ENCODE results near the gene VAMP8.
A peak's percentile ranks its signal among the peaks of the same experiment; 100 is the strongest.
"Not testable (repeated sequence)": the region's sequence is repeated elsewhere in the genome, so short reads cannot be mapped to it uniquely, and the experiment has no call there.

VAMP8 gene

GRCh38 chr2:85547859-85548607 lies 29.4 kb upstream of the VAMP8 start:
- DNase-seq, result no peak

GRCh38 chr2:85548608-85548900 lies 28.8 kb upstream of the VAMP8 start:
- no peak for DNase-seq

GRCh38 chr2:85549095-85549494 lies 28.3 kb upstream of the VAMP8 start:
- DNase-seq, result no peak

- DNase-seq, result no peak
These were observed 27.6 kb upstream of the VAMP8 start for GRCh38 chr2:85549826-85550225.

GRCh38 chr2:85550486-85550885 lies 26.9 kb upstream of the VAMP8 start:
- DNase-seq, result no peak

- peak; percentile 62 for DNase-seq
These were observed 25.4 kb upstream of the VAMP8 start for GRCh38 chr2:85551698-85552678.

GRCh38 chr2:85553184-85553583 lies 24.2 kb upstream of the VAMP8 start:
- DNase-seq, result no peak

GRCh38 chr2:85554980-85555612 lies 22.3 kb upstream of the VAMP8 start:
- DNase-seq, result no peak

- no peak for DNase-seq
These were observed 20.3 kb upstream of the VAMP8 start for GRCh38 chr2:85557130-85557529.

GRCh38 chr2:85558160-85558559 lies 19.2 kb upstream of the VAMP8 start:
- no peak for DNase-seq

- DNase-seq, result not testable (repeated sequence)
These were observed 17.0 kb upstream of the VAMP8 start for GRCh38 chr2:85560403-85560726.

GRCh38 chr2:85560812-85561279 lies 16.5 kb upstream of the VAMP8 start:
- DNase-seq, result no peak

GRCh38 chr2:85561280-85562212 lies 15.8 kb upstream of the VAMP8 start, which contains the start of gene GGCX:
TSS of gene GGCX (minus strand) at chr2:85561493. CDS start at chr2:85561428, 65 bp downstream.
- peak; percentile 95 for DNase-seq

- DNase-seq, result no peak
These were observed 13.2 kb upstream of the VAMP8 start for GRCh38 chr2:85564144-85564563.

- no peak for DNase-seq
These were observed 11.1 kb upstream of the VAMP8 start for GRCh38 chr2:85566265-85566664.

GRCh38 chr2:85575739-85576138 lies 1.6 kb upstream of the VAMP8 start:
- no peak for DNase-seq

GRCh38 chr2:85577063-85577385 lies 362 bp upstream of the VAMP8 start:
- no peak for DNase-seq

- no peak for DNase-seq
These were observed 1.1 kb downstream of the VAMP8 start for GRCh38 chr2:85578243-85579180.

GRCh38 chr2:85579266-85579935 lies 2.0 kb downstream of the VAMP8 start:
- DNase-seq, result no peak

GRCh38 chr2:85580206-85580605 lies 2.8 kb downstream of the VAMP8 start:
- no peak for DNase-seq

GRCh38 chr2:85582492-85582891 lies 5.1 kb downstream of the VAMP8 start:
- DNase-seq, result no peak
